IMR-90 (cell line): Measurements from ENCODE around the gene EGLN3. TPM values are rescaled to one million over a fixed set of nuclear protein-coding genes. Genes with fewer than 3 reads are reported as not detected.

Experiments used
- ATAC-seq: fragments of 200-7000 bp; cut with Tn5 transposase; 2 replicates; pipeline ENCODE4 v1.9.1; 2020; ENCODE audit warnings: low read depth, mild to moderate bottlenecking, moderate library complexity
- BruUV-seq: library from RNA; stranded (reverse); fragments of 400-500 nt; replicated peaks from 2 replicates; lab custom pipeline; 2021; lab: Mats Ljungman, UMichigan
- CTCF ChIA-PET: fragments of 300-600 bp; formaldehyde crosslinking; extraction: SDS; loops from one replicate; lab custom pipeline; 2021; ENCODE audit warnings: antibody characterized with exemption; lab: Yijun Ruan, JAX
- POLR2A ChIA-PET: fragments of 300-600 bp; sonication (Branson Sonifier 250); formaldehyde crosslinking; loops from one replicate; lab custom pipeline; 2022; ENCODE audit warnings: antibody characterized with exemption; ENCODE audit not compliant: unreplicated experiment; lab: Charles Lee
- DNase-seq: peaks from one replicate; pipeline ENCODE4 v3.0.0; 2013
- H2AFZ ChIP-seq: replicated peaks from 2 replicates; pipeline ENCODE3; 2013; ENCODE audit warnings: low read length, mild to moderate bottlenecking; ENCODE audit not compliant: poor library complexity
- H2AK5ac ChIP-seq: 2 replicates; pipeline ENCODE4 v1.6.1; 2013; ENCODE audit warnings: low read depth, low read length, inconsistent platforms
- H2AK9ac ChIP-seq: replicated peaks from 2 replicates; pipeline ENCODE3; 2013; ENCODE audit warnings: mild to moderate bottlenecking, low read depth, low read length, moderate library complexity; ENCODE audit not compliant: poor library complexity
- H2BK120ac ChIP-seq: 2 replicates; pipeline ENCODE4 v1.6.1; 2013; ENCODE audit warnings: low read depth, low read length, inconsistent platforms
- H2BK15ac ChIP-seq: 3 replicates; pipeline ENCODE4 v1.6.1; 2013; ENCODE audit warnings: low read depth, low read length, inconsistent platforms
- H2BK20ac ChIP-seq: 2 replicates; pipeline ENCODE4 v1.6.1; 2013; ENCODE audit warnings: low read depth, mild to moderate bottlenecking, inconsistent platforms, low read length, moderate library complexity
- H2BK5ac ChIP-seq: 2 replicates; pipeline ENCODE4 v1.6.1; 2013; ENCODE audit warnings: mild to moderate bottlenecking, low read depth, low read length, inconsistent platforms; ENCODE audit not compliant: poor library complexity, severe bottlenecking
- H3K14ac ChIP-seq: replicated peaks from 2 replicates; pipeline ENCODE4 v1.6.1; 2013; ENCODE audit warnings: low read depth, low read length, inconsistent platforms
- H3K18ac ChIP-seq: 2 replicates; pipeline ENCODE4 v1.6.1; 2013; ENCODE audit warnings: low read depth, low read length, control low read depth
- H3K23ac ChIP-seq: 2 replicates; pipeline ENCODE4 v1.6.1; 2013; ENCODE audit warnings: low read depth, low read length, inconsistent platforms
- H3K27ac ChIP-seq: 2 replicates; pipeline ENCODE4 v1.5.1; 2013; ENCODE audit warnings: mild to moderate bottlenecking, control low read depth, low read length; ENCODE audit not compliant: insufficient read depth
- H3K27me3 ChIP-seq: 2 replicates; pipeline ENCODE4 v1.6.1; 2013; ENCODE audit warnings: low read length; ENCODE audit not compliant: control insufficient read depth, insufficient read depth
- H3K36me3 ChIP-seq: 2 replicates; pipeline ENCODE4 v1.6.1; 2013; ENCODE audit warnings: low read length, mixed read lengths; ENCODE audit not compliant: control insufficient read depth, insufficient read depth
- H3K4ac ChIP-seq: 2 replicates; pipeline ENCODE4 v1.6.1; 2013; ENCODE audit warnings: low read depth, low read length, inconsistent platforms
- H3K4me1 ChIP-seq: 2 replicates; pipeline ENCODE4 v1.6.1; 2013; ENCODE audit warnings: low read length, mixed read lengths; ENCODE audit not compliant: control insufficient read depth, insufficient read depth
- H3K4me2 ChIP-seq: 2 replicates; pipeline ENCODE4 v1.6.1; 2013; ENCODE audit warnings: low read depth, mild to moderate bottlenecking, control low read depth, low read length, moderate library complexity
- H3K4me3 ChIP-seq: 2 replicates; pipeline ENCODE4 v1.5.1; 2013; ENCODE audit warnings: low read depth, mild to moderate bottlenecking, control low read depth, low read length, moderate library complexity; ENCODE audit not compliant: insufficient read depth
- H3K56ac ChIP-seq: 2 replicates; pipeline ENCODE4 v1.6.1; 2013; ENCODE audit warnings: low read length, inconsistent platforms; ENCODE audit not compliant: insufficient read depth; ENCODE audit errors: extremely low read depth
- H3K79me1 ChIP-seq, 2 experiments: 2 replicates each; pipeline ENCODE4 v1.6.1; 2013; ENCODE audit warnings: low read length in 2 of 2, inconsistent platforms in 1 of 2, low read depth in 1 of 2
- H3K9ac ChIP-seq: 2 replicates; pipeline ENCODE4 v1.6.1; 2013; ENCODE audit warnings: low read depth, low read length, control low read depth
- H3K9me1 ChIP-seq: 2 replicates; pipeline ENCODE4 v1.6.1; 2013; ENCODE audit warnings: low read length, inconsistent platforms; ENCODE audit not compliant: insufficient read depth
- H3K9me3 ChIP-seq: 2 replicates; pipeline ENCODE4 v1.6.1; 2013; ENCODE audit warnings: low read length; ENCODE audit not compliant: control insufficient read depth, insufficient read depth
- H4K20me1 ChIP-seq: 2 replicates; pipeline ENCODE4 v1.6.1; 2013; ENCODE audit warnings: low read length, inconsistent platforms; ENCODE audit not compliant: insufficient read depth
- H4K5ac ChIP-seq: 2 replicates; pipeline ENCODE4 v1.6.1; 2013; ENCODE audit warnings: mild to moderate bottlenecking, low read depth, low read length, control low read depth
- H4K8ac ChIP-seq, 2 experiments: 2 replicates each; pipeline ENCODE4 v1.6.1; 2013; ENCODE audit warnings: low read depth in 2 of 2, low read length in 2 of 2, control low read depth in 1 of 2, inconsistent platforms in 1 of 2
- H4K91ac ChIP-seq: 2 replicates; pipeline ENCODE4 v1.6.1; 2013; ENCODE audit warnings: low read depth, low read length, inconsistent platforms; ENCODE audit not compliant: insufficient read depth
- BHLHE40 ChIP-seq: fragments of 150-350 bp; IDR thresholded peaks from 2 replicates; pipeline ENCODE4 v1.6.1; 2016; ENCODE audit warnings: mild to moderate bottlenecking, low read depth, low read length
- CEBPB ChIP-seq: IDR thresholded peaks from 2 replicates; pipeline ENCODE4 v1.6.1; 2012; ENCODE audit warnings: low read depth, low read length, improper control_type of control experiment
- FOS ChIP-seq: fragments of 150-350 bp; IDR thresholded peaks from 2 replicates; pipeline ENCODE4 v1.6.1; 2016; ENCODE audit warnings: low read depth, low read length
- MAFK ChIP-seq: IDR thresholded peaks from 2 replicates; pipeline ENCODE4 v1.6.1; 2012; ENCODE audit warnings: low read depth, low read length, improper control_type of control experiment
- MAZ ChIP-seq: IDR thresholded peaks from 2 replicates; pipeline ENCODE4 v1.6.1; 2012; ENCODE audit warnings: low read depth, mild to moderate bottlenecking, low read length, improper control_type of control experiment, moderate library complexity, borderline replicate concordance
- MXI1 ChIP-seq: IDR thresholded peaks from 2 replicates; pipeline ENCODE4 v1.6.1; 2012; ENCODE audit warnings: low read depth, mild to moderate bottlenecking, low read length, moderate library complexity, borderline replicate concordance
- NFE2L2 ChIP-seq: fragments of 150-350 bp; IDR thresholded peaks from 2 replicates; pipeline ENCODE4 v1.6.1; 2016; ENCODE audit warnings: low read depth, mild to moderate bottlenecking, low read length
- POLR2A ChIP-seq: IDR thresholded peaks from 2 replicates; pipeline ENCODE4 v1.6.1; 2012; ENCODE audit warnings: mild to moderate bottlenecking, low read depth, low read length
- SMC3 ChIP-seq: fragments of 150-350 bp; IDR thresholded peaks from 2 replicates; pipeline ENCODE4 v1.6.1; 2016; ENCODE audit warnings: low read depth, mild to moderate bottlenecking, antibody characterized with exemption, low read length, moderate library complexity
- WGBS, 2 experiments: methylation state at CpG; one replicate each; pipeline versions ENCODE4 v1.1.5 to v1.1.7; 2013; ENCODE audit warnings: missing lambda C conversion rate in 2 of 2; ENCODE audit not compliant: insufficient read length in 1 of 2; ENCODE audit errors: extremely low coverage in 2 of 2; 5-methylcytosine and 5-hydroxymethylcytosine counted together
- dilution Hi-C: fragments of 300-500 bp; cut with HindIII; formaldehyde crosslinking; loops from one replicate; pipeline ENCODE4 v1.14.3; 2018; ENCODE audit warnings: low sequenced_read_pairs; ENCODE audit not compliant: unreplicated experiment
- in situ Hi-C: fragments of 300-500 bp; cut with MboI; formaldehyde crosslinking; loops from 3 replicates; pipeline ENCODE4 v1.14.3; 2019; ENCODE audit warnings: low sequenced_read_pairs, inconsistent platforms, mixed read lengths
- intact Hi-C: fragments of 100-400 bp; cut with micrococcal nuclease; formaldehyde crosslinking; loops from 2 replicates; pipeline ENCODE4 v1.10.0; 2022
- polyA plus RNA-seq, 3 experiments: library from polyadenylated mRNA; depleted of rRNA; stranded (reverse); fragments of >200 nt; gene quantifications; 2 replicates each; pipeline ENCODE4 v1.2.3, GENCODE V29; 2012; ENCODE audit warnings: low replicate concordance in 1 of 3
- total RNA-seq: library from RNA; depleted of rRNA; stranded (reverse); fragments of >200 nt; gene quantifications from 2 replicates; pipeline ENCODE4 v1.2.3, GENCODE V29; 2012
- TF ChIP-seq, protein P1 (sequence below): conservative IDR thresholded peaks from 2 replicates; pipeline ENCODE4 v1.5.1; 2012; ENCODE audit warnings: mild to moderate bottlenecking, low read depth, low read length, improper control_type of control experiment
- TF ChIP-seq, protein P2 (sequence below): fragments of 150-350 bp; IDR thresholded peaks from 2 replicates; pipeline ENCODE4 v1.6.1; 2016; ENCODE audit warnings: low read depth, mild to moderate bottlenecking, low read length, moderate library complexity, borderline replicate concordance

EGLN3 gene
- total and polyA plus RNA-seq, 2 of the 4 experiments (the other 2 are of a cell fraction), result under 0.01 to 0.03 TPM

DNA sequence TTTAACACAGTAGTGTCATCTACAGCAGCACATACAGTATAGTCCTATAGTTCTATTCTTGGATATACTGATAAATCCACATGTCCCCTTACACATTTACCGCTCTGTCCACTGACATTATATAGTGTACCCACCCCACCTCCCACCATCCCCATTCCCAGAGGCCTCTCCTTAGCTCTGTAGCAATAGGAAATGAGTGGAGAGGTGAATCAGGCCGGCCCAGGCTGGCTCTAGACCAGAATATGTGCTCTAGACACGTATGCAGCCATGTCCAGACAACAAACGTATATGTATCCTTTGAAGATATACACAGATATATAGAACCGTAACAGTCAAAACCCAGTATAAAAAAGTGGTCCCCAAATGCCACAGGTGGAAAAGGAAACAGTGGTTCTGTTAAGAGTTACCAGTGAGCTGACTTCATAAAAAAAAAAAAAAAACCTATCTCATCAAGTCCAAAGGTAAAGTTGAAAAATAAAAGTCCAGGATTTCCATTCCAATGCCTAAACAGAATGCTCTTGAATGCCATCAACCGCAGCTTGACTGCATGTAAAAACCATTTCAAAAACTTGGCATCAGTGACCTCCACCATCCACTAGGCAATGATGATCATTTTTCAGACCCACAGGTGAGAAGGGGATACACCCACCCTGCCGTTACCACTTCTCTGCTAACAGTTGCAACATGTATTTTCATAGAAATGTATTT lies 16.7 kb downstream of the EGLN3 start:
- H3K9me1 ChIP-seq, result no peaks in the 10 kb centered on the region
- H3K56ac ChIP-seq, result no peak overlapping the region
- dilution Hi-C loops (no loop called here), intact Hi-C loops (no loop called here), in situ Hi-C loops (no loop called here)
- ChIA-PET POLR2A (no interaction called here), CTCF (no interaction called here)
- no peak for DNase-seq
- no peak overlapping the region for H2AFZ ChIP-seq
- H4K8ac ChIP-seq, result no peak overlapping the region
- H2BK15ac ChIP-seq, result no peak overlapping the region
- H2AK5ac ChIP-seq, result no peak overlapping the region
- no peak overlapping the region for H3K27ac ChIP-seq
- no peak for ATAC-seq
- H2AK9ac ChIP-seq, result no peak overlapping the region
- H3K23ac ChIP-seq, result no peak overlapping the region
- H4K20me1 ChIP-seq, result no peaks in the 10 kb centered on the region
- H4K91ac ChIP-seq, result no peak overlapping the region
- TF ChIP-seq POLR2A (no peak), NFE2L2 (no peak), SMC3 (no peak), MAZ (no peak), FOS (no peak), CEBPB (no peak), MXI1 (no peak), BHLHE40 (no peak), MAFK (no peak)
- TF ChIP-seq, protein P1, sequence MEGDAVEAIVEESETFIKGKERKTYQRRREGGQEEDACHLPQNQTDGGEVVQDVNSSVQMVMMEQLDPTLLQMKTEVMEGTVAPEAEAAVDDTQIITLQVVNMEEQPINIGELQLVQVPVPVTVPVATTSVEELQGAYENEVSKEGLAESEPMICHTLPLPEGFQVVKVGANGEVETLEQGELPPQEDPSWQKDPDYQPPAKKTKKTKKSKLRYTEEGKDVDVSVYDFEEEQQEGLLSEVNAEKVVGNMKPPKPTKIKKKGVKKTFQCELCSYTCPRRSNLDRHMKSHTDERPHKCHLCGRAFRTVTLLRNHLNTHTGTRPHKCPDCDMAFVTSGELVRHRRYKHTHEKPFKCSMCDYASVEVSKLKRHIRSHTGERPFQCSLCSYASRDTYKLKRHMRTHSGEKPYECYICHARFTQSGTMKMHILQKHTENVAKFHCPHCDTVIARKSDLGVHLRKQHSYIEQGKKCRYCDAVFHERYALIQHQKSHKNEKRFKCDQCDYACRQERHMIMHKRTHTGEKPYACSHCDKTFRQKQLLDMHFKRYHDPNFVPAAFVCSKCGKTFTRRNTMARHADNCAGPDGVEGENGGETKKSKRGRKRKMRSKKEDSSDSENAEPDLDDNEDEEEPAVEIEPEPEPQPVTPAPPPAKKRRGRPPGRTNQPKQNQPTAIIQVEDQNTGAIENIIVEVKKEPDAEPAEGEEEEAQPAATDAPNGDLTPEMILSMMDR, result no peak
- TF ChIP-seq, protein P2, sequence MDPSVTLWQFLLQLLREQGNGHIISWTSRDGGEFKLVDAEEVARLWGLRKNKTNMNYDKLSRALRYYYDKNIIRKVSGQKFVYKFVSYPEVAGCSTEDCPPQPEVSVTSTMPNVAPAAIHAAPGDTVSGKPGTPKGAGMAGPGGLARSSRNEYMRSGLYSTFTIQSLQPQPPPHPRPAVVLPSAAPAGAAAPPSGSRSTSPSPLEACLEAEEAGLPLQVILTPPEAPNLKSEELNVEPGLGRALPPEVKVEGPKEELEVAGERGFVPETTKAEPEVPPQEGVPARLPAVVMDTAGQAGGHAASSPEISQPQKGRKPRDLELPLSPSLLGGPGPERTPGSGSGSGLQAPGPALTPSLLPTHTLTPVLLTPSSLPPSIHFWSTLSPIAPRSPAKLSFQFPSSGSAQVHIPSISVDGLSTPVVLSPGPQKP, result no peak
- no peak overlapping the region for H3K18ac ChIP-seq
- H3K14ac ChIP-seq, result no peak overlapping the region
- no peak overlapping the region for H3K4me3 ChIP-seq
- no peak overlapping the region for H2BK120ac ChIP-seq
- H3K27me3 ChIP-seq, result no peaks in the 10 kb centered on the region
- H3K79me1 ChIP-seq, result no peaks in the 10 kb centered on the region
- WGBS, 2 experiments, result no CpG with 5 or more reads among the region's 7 CpGs
- H3K36me3 ChIP-seq, result no peaks in the 10 kb centered on the region
- no peak overlapping the region for H4K5ac ChIP-seq
- BruUV-seq, result no TSS peak
- H2BK20ac ChIP-seq, result no peak overlapping the region
- H3K4me1 ChIP-seq, result peaks cover 2% of the 10 kb centered on the region; the same call in 1 of the 2 replicates
- no peaks in the 10 kb centered on the region for H3K9me3 ChIP-seq
- H3K9ac ChIP-seq, result no peak overlapping the region
- H3K4me2 ChIP-seq, result no peak overlapping the region
- H3K4ac ChIP-seq, result no peak overlapping the region
- no peak overlapping the region for H2BK5ac ChIP-seq
